Endometrium (tissue), 2 donors: ENCODE data around the gene PCBP1.
"Not testable (repeated sequence)": the region's sequence is repeated elsewhere in the genome, so short reads cannot be mapped to it uniquely, and the experiment has no call there.

Source experiments
- FAIRE-seq: peaks from 2 replicates; lab custom pipeline; 2012; peaks lifted over from hg19 to GRCh38; lab: Jason Lieb, UNC
- donor health status: control.
- donor health status: control.

PCBP1 gene

GRCh38 chr2:70081221-70081620 lies 6.1 kb upstream of the PCBP1 start:
- FAIRE-seq = no peak

- no peak for FAIRE-seq
Measured at GRCh38 chr2:70083344-70084156, 3.7 kb upstream of the PCBP1 start.

- FAIRE-seq = no peak
Measured at GRCh38 chr2:70084973-70085710, 2.1 kb upstream of the PCBP1 start.

GRCh38 chr2:70085711-70086277 lies 1.5 kb upstream of the PCBP1 start:
- FAIRE-seq = no peak

- FAIRE-seq = no peak
Measured at GRCh38 chr2:70086278-70086837, 919 bp upstream of the PCBP1 start.

- FAIRE-seq = no peak
Measured at GRCh38 chr2:70087702-70088597, 673 bp downstream of the PCBP1 start.

GRCh38 chr2:70088598-70089219 lies 1.4 kb downstream of the PCBP1 start:
- FAIRE-seq = no peak

GRCh38 chr2:70089220-70089982 lies 2.1 kb downstream of the PCBP1 start:
- FAIRE-seq = no peak

- no peak for FAIRE-seq
Measured at GRCh38 chr2:70089983-70090525, 2.8 kb downstream of the PCBP1 start.

- no peak for FAIRE-seq
Measured at GRCh38 chr2:70090706-70091334, 3.5 kb downstream of the PCBP1 start.

- FAIRE-seq = no peak
Measured at GRCh38 chr2:70091364-70091763, 4.1 kb downstream of the PCBP1 start.

- FAIRE-seq = no peak
Measured at GRCh38 chr2:70091816-70092215, 4.5 kb downstream of the PCBP1 start.

- not testable (repeated sequence) for FAIRE-seq
Measured at GRCh38 chr2:70092576-70093243, 5.4 kb downstream of the PCBP1 start.

GRCh38 chr2:70094171-70094977 lies 7.1 kb downstream of the PCBP1 start:
- no peak for FAIRE-seq

GRCh38 chr2:70094978-70095719 lies 7.9 kb downstream of the PCBP1 start:
- FAIRE-seq = no peak

GRCh38 chr2:70095720-70096670 lies 8.7 kb downstream of the PCBP1 start:
- FAIRE-seq = no peak
